Measurements from ENCODE around the gene SMARCAL1. TPM values are rescaled to one million over a fixed set of nuclear protein-coding genes. Genes with fewer than 3 reads are reported as not detected.

The SMARCAL1 gene
- total RNA-seq, 1 experiment from 2014 or later: 26.4 TPM

- no peaks in the 10 kb centered on the region for H3K36me3 ChIP-seq (ENCODE audit: control insufficient read depth, insufficient read depth, low read length)
- TF ChIP-seq CTCF (IDR thresholded peaks at IDR 0.05): peak; percentile 79
- TF ChIP-seq TCF7L2 (IDR thresholded peaks at IDR 0.05; ENCODE audit: low read depth, low read length): no peak
- H3K27me3 ChIP-seq (ENCODE audit: control insufficient read depth, insufficient read depth, low read length): no peaks in the 10 kb centered on the region
- H3K27ac ChIP-seq (ENCODE audit: low read length): no peak overlapping the region
- no TSS peak for BruUV-seq (replicated peaks)
- POLR2A ChIA-PET: no interaction called here
- ATAC-seq (peak; percentile 87), DNase-seq (ENCODE audit: low read depth, low spot score) (no peak)
- in situ Hi-C loops (cut with HindIII; ENCODE audit: low pct_unique_long_range_greater_than_20kb, low sequenced_read_pairs): no loop called here
- no peaks in the 10 kb centered on the region for H3K4me1 ChIP-seq (ENCODE audit: control insufficient read depth, insufficient read depth, low read length)
- intact Hi-C loops (cut with micrococcal nuclease; ENCODE audit: unreplicated experiment): loop anchor here (1.0 kb wide), 1 partner anchor 147 kb away; no protein-coding TSS in a partner anchor
- CTCF ChIA-PET: interaction anchor here (1.0 kb wide), 1 partner anchor 147 kb away, joined by 6 read pairs; no protein-coding TSS in a partner anchor
- H3K4me3 ChIP-seq (ENCODE audit: low read depth in 2 of 2, low read length in 2 of 2): no peak overlapping the region
- no peaks in the 10 kb centered on the region for H3K9me3 ChIP-seq (ENCODE audit: control insufficient read depth, insufficient read depth, low read depth, low read length)
Observed at GRCh38 chr2:216519154-216519762, 107.0 kb downstream of the SMARCAL1 start.

GRCh38 chr2:216520112-216520511, 107.8 kb downstream of the SMARCAL1 start:
- no peaks in the 10 kb centered on the region for H3K4me1 ChIP-seq (ENCODE audit: control insufficient read depth, insufficient read depth, low read length)
- in situ Hi-C loops (cut with HindIII; ENCODE audit: low pct_unique_long_range_greater_than_20kb, low sequenced_read_pairs): no loop called here
- POLR2A ChIA-PET: no interaction called here
- no peaks in the 10 kb centered on the region for H3K9me3 ChIP-seq (ENCODE audit: control insufficient read depth, insufficient read depth, low read depth, low read length)
- CTCF ChIA-PET: no interaction called here
- H3K4me3 ChIP-seq (ENCODE audit: low read depth in 2 of 2, low read length in 2 of 2): no peak overlapping the region
- DNase-seq (ENCODE audit: low read depth, low spot score) (no peak), ATAC-seq (no peak)
- intact Hi-C loops (cut with micrococcal nuclease; ENCODE audit: unreplicated experiment): no loop called here
- no TSS peak for BruUV-seq (replicated peaks)
- H3K27ac ChIP-seq (ENCODE audit: low read length): no peak overlapping the region
- H3K27me3 ChIP-seq (ENCODE audit: control insufficient read depth, insufficient read depth, low read length): no peaks in the 10 kb centered on the region
- H3K36me3 ChIP-seq (ENCODE audit: control insufficient read depth, insufficient read depth, low read length): no peaks in the 10 kb centered on the region
- no peak for TF ChIP-seq SIN3A (IDR thresholded peaks at IDR 0.05; ENCODE audit: borderline replicate concordance, insufficient read depth, low read depth, low read length)
- TF ChIP-seq CTCF (IDR thresholded peaks at IDR 0.05): no peak
- TF ChIP-seq TCF7L2 (IDR thresholded peaks at IDR 0.05; ENCODE audit: low read depth, low read length): no peak
- no peak for TF ChIP-seq POLR2AphosphoS5 (IDR thresholded peaks at IDR 0.05; ENCODE audit: low read depth, low read length)
- TF ChIP-seq REST (IDR thresholded peaks at IDR 0.05; ENCODE audit: insufficient read depth in 1 of 2, low read depth in 2 of 2, low read length in 1 of 2): no peak
